OCI-LY1 (cell line): ENCODE data around the gene COMMD7.

Experiments
- CTCF ChIP-seq: fragments of 200-600 bp; sonication (generic), shearing (Covaris generic); IDR thresholded peaks from 2 replicates; pipeline ENCODE4 v1.5.1; 2017; ENCODE audit warnings: mild to moderate bottlenecking, antibody characterized with exemption, low read length, moderate library complexity, mixed read lengths
- EZH2 ChIP-seq: fragments of 200-600 bp; sonication (generic), shearing (Covaris generic); IDR thresholded peaks from 2 replicates; pipeline ENCODE4 v1.8.0; 2017; ENCODE audit warnings: borderline replicate concordance, mixed run types, mild to moderate bottlenecking, antibody characterized with exemption, low read length, moderate library complexity, mixed read lengths

GRCh38 chr20:32763202-32764004 is 20.1 kb upstream of the COMMD7 start:
- TF ChIP-seq EZH2 (no peak), CTCF (no peak)
